Uterus (tissue), 4 donors: ENCODE results near the gene AARS1. TPM values are rescaled to one million over a fixed set of nuclear protein-coding genes. Genes with fewer than 3 reads are reported as not detected.
"Not testable (repeated sequence)": the region's sequence is repeated elsewhere in the genome, so short reads cannot be mapped to it uniquely, and the experiment has no call there.

Source experiments
- DNase-seq, 2 donors: peaks; one replicate each; pipeline ENCODE4 v3.0.0-alpha.2; 2019 to 2020
- H3K27ac ChIP-seq, 2 donors: fragments of 200-600 bp; sonication (generic); 1 replicate in 1 of 2; 2 replicates in 1 of 2; pipeline ENCODE4 v1.5.1; 2016 to 2018
- H3K27me3 ChIP-seq, 2 donors: fragments of 200-600 bp; sonication (generic); one replicate each; pipeline ENCODE4 v1.5.1; 2018 to 2019; ENCODE audit warnings: control low read depth in 1 of 2
- H3K36me3 ChIP-seq, 2 donors: fragments of 200-600 bp; sonication (generic); one replicate each; pipeline ENCODE4 v1.5.1; 2019; ENCODE audit warnings: control low read depth in 1 of 2
- H3K4me1 ChIP-seq, 2 donors: fragments of 200-600 bp; sonication (generic); one replicate each; pipeline ENCODE4 v1.5.1; 2018 to 2019; ENCODE audit warnings: control low read depth in 1 of 2
- H3K4me3 ChIP-seq, 2 donors: fragments of 200-600 bp; sonication (generic); 1 replicate in 1 of 2; 2 replicates in 1 of 2; pipeline ENCODE4 v1.5.1; 2018 to 2019; ENCODE audit warnings: mild to moderate bottlenecking in 1 of 2
- H3K9me3 ChIP-seq, 2 donors: fragments of 200-600 bp; sonication (generic); one replicate each; pipeline ENCODE4 v1.5.1; 2019; ENCODE audit warnings: control low read depth in 1 of 2
- intact Hi-C: fragments of 100-400 bp; cut with DNase I; formaldehyde crosslinking; loops from one replicate; pipeline ENCODE4 v1.15.1; 2023; ENCODE audit warnings: low total_unique reads
- small RNA-seq: library from RNA; depleted of rRNA; stranded (forward); fragments of <200 nt; gene quantifications from one replicate; pipeline ENCODE3, GENCODE V24; 2016
- total RNA-seq, 4 donors: library from RNA; depleted of rRNA in 3 of 4; stranded (reverse); fragments of >200 nt in 3 of 4; gene quantifications; one replicate each; pipeline versions ENCODE4 v1.1.0 to v1.2.4, GENCODE V29; 2014 to 2023
- donor health status: DM: yes; HTN: yes; CAD: no.

The AARS1 gene
- total RNA-seq, 4 donors from 2014 or later, result 32.5 to 99.4 (median 62.5) TPM

- H3K9me3 ChIP-seq, H3K4me3 ChIP-seq, intact Hi-C loops, DNase-seq, H3K4me1 ChIP-seq, H3K27ac ChIP-seq, H3K36me3 ChIP-seq, H3K27me3 ChIP-seq: not testable (repeated sequence)
Measured at GRCh38 chr16:70223971-70224513, 65.3 kb downstream of the AARS1 start.

GRCh38 chr16:70223216-70223615, 66.1 kb downstream of the AARS1 start:
- H3K27ac ChIP-seq, H3K4me3 ChIP-seq, DNase-seq, H3K4me1 ChIP-seq, H3K27me3 ChIP-seq, intact Hi-C loops, H3K36me3 ChIP-seq, H3K9me3 ChIP-seq: not testable (repeated sequence)

GRCh38 chr16:70222574-70222973, 66.7 kb downstream of the AARS1 start:
- H3K4me3 ChIP-seq, intact Hi-C loops, H3K4me1 ChIP-seq, H3K27ac ChIP-seq, DNase-seq, H3K27me3 ChIP-seq, H3K36me3 ChIP-seq, H3K9me3 ChIP-seq: not testable (repeated sequence)

- H3K27me3 ChIP-seq, DNase-seq, H3K27ac ChIP-seq, H3K4me1 ChIP-seq, H3K36me3 ChIP-seq, H3K4me3 ChIP-seq, H3K9me3 ChIP-seq, intact Hi-C loops: not testable (repeated sequence)
Measured at GRCh38 chr16:70218586-70218985, 70.7 kb downstream of the AARS1 start.

- H3K27me3 ChIP-seq, DNase-seq, intact Hi-C loops: not testable (repeated sequence)
Measured at GRCh38 chr16:70206382-70206781, 82.9 kb downstream of the AARS1 start.

GRCh38 chr16:70204668-70205405, 84.5 kb downstream of the AARS1 start:
- H3K36me3 ChIP-seq, DNase-seq, H3K4me1 ChIP-seq, intact Hi-C loops, H3K9me3 ChIP-seq, H3K4me3 ChIP-seq, H3K27ac ChIP-seq, H3K27me3 ChIP-seq: not testable (repeated sequence)

More at GRCh38 chr16:70206382-70206781, 82.9 kb downstream of the AARS1 start:
- H3K9me3 ChIP-seq, H3K36me3 ChIP-seq, H3K4me1 ChIP-seq, H3K27ac ChIP-seq, H3K4me3 ChIP-seq: not testable (repeated sequence)

- H3K36me3 ChIP-seq, intact Hi-C loops, H3K27ac ChIP-seq, H3K4me1 ChIP-seq, H3K9me3 ChIP-seq, H3K27me3 ChIP-seq, DNase-seq, H3K4me3 ChIP-seq: not testable (repeated sequence)
Measured at GRCh38 chr16:70204010-70204409, 85.3 kb downstream of the AARS1 start.

GRCh38 chr16:70203508-70203907, 85.8 kb downstream of the AARS1 start:
- intact Hi-C loops, H3K27ac ChIP-seq, H3K27me3 ChIP-seq, H3K4me3 ChIP-seq, H3K4me1 ChIP-seq, H3K9me3 ChIP-seq, DNase-seq, H3K36me3 ChIP-seq: not testable (repeated sequence)

Small RNAs within 50 kb of the gene (small RNA-seq; reads per million reads assigned to genes)
- gene AC009060.2, result not detected
- gene RN7SL279P, result not detected

Other genes with a start within 250 kb of the AARS1 start
- 10 to 100 TPM; 23.2 to 63.8 (median 44.2) TPM for gene PDPR, start 175.2 kb downstream of the AARS1 start, total RNA-seq
- gene CLEC18C, start 115.7 kb downstream of the AARS1 start, total RNA-seq, result 1 to 10 TPM in 1 of 4 donors, under 1 TPM in 1, not detected in 2; 0.28 to 1.0 TPM
- 10 to 100 TPM in 3 of 4 donors, 1 to 10 TPM in 1; 8.8 to 38.0 (median 22.8) TPM for gene EXOSC6, start 37.6 kb downstream of the AARS1 start, total RNA-seq
- 10 to 100 TPM; 10.6 to 77.6 (median 25.4) TPM for gene DDX19B, start 9.7 kb upstream of the AARS1 start, total RNA-seq
- 100 to 1,000 TPM in 1 of 4 donors, 10 to 100 TPM in 3; 12.1 to 126 (median 41.9) TPM for gene DDX19A, start 57.4 kb upstream of the AARS1 start, total RNA-seq
- 10 to 100 TPM in 2 of 4 donors, 1 to 10 TPM in 2; 6.2 to 57.9 (median 27.5) TPM for gene ST3GAL2, start 149.6 kb upstream of the AARS1 start, total RNA-seq
- gene FCSK, start 165.1 kb upstream of the AARS1 start, total RNA-seq, result 10 to 100 TPM; 12.1 to 65.3 (median 22.9) TPM
- gene COG4, start 234.0 kb upstream of the AARS1 start, total RNA-seq, result 100 to 1,000 TPM in 1 of 4 donors, 10 to 100 TPM in 3; 33.3 to 137 (median 67.1) TPM
- gene SF3B3, start 234.3 kb upstream of the AARS1 start, total RNA-seq, result 100 to 1,000 TPM in 2 of 4 donors, 10 to 100 TPM in 2; 24.3 to 244 (median 145) TPM